AG09309 (cell line): ENCODE measurements around the gene USP10.

ENCODE experiments used
- DNase-seq: peaks from one replicate; pipeline ENCODE4 v3.0.0-alpha.2; 2010; ENCODE audit warnings: low read depth
- H3K4me3 ChIP-seq: 2 replicates; pipeline ENCODE4 v1.5.1; 2011; ENCODE audit warnings: mild to moderate bottlenecking, low read depth, low read length, moderate library complexity; ENCODE audit not compliant: control insufficient read depth
- TF ChIP-seq, protein P1 (sequence below): IDR thresholded peaks from 2 replicates; pipeline ENCODE4 v1.5.1; 2011; ENCODE audit warnings: mild to moderate bottlenecking, low read depth, low read length, inconsistent platforms; ENCODE audit not compliant: insufficient read depth, control insufficient read depth; ENCODE audit errors: missing control alignments

Gene USP10

DNA sequence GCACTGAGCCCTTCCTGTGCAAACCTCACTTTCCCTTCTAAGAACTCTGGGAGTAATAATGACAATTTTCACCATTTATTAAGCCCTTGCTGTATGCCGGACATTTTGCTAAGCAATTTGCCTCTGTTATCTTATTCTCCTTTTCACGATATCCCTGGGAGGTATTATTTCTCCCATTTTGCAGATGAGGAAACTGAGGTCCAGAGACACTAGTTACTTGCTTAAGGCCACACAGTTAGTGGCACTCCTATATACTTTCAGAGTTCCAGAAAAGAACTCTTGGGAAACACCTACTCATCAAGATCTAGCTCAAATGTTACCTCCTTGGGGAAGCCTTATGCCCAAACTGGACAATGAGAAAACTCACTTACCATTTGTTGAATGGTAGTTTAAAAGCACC, 4.8 kb upstream of the USP10 start:
- TF ChIP-seq, protein P1, sequence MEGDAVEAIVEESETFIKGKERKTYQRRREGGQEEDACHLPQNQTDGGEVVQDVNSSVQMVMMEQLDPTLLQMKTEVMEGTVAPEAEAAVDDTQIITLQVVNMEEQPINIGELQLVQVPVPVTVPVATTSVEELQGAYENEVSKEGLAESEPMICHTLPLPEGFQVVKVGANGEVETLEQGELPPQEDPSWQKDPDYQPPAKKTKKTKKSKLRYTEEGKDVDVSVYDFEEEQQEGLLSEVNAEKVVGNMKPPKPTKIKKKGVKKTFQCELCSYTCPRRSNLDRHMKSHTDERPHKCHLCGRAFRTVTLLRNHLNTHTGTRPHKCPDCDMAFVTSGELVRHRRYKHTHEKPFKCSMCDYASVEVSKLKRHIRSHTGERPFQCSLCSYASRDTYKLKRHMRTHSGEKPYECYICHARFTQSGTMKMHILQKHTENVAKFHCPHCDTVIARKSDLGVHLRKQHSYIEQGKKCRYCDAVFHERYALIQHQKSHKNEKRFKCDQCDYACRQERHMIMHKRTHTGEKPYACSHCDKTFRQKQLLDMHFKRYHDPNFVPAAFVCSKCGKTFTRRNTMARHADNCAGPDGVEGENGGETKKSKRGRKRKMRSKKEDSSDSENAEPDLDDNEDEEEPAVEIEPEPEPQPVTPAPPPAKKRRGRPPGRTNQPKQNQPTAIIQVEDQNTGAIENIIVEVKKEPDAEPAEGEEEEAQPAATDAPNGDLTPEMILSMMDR: no peak
- DNase-seq: no peak
- H3K4me3 ChIP-seq: no peak overlapping the region

DNA sequence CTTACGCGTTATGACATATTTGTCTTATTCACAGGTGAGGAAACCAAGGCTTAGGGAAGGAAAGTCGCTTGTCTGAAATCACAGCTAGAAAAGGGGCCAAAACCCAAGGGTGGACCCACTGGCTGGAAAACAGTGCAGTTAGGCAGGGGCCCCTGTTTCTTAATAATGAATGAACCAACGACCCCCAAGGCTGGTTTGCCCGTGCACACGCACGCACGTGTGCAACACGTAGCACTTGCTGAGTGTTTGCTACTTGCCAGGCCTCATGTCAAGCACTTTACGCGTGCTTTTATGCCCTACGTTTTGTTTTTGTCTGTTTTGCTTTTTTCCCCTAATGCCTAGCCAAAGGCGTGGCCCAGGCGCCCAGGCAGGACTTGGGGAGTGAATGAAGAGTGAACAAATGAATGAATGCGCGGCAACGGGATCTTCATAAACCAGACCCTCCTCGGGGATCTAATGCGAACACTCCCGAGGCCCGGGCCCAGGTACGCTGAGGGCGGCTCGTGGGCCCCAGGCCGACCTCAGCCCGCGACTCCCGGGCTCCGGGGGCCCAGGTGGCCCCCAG, 571 bp upstream of the USP10 start:
- no peak for DNase-seq
- peak overlapping the region; percentile 76 for H3K4me3 ChIP-seq
- TF ChIP-seq, protein P1: no peak

DNA sequence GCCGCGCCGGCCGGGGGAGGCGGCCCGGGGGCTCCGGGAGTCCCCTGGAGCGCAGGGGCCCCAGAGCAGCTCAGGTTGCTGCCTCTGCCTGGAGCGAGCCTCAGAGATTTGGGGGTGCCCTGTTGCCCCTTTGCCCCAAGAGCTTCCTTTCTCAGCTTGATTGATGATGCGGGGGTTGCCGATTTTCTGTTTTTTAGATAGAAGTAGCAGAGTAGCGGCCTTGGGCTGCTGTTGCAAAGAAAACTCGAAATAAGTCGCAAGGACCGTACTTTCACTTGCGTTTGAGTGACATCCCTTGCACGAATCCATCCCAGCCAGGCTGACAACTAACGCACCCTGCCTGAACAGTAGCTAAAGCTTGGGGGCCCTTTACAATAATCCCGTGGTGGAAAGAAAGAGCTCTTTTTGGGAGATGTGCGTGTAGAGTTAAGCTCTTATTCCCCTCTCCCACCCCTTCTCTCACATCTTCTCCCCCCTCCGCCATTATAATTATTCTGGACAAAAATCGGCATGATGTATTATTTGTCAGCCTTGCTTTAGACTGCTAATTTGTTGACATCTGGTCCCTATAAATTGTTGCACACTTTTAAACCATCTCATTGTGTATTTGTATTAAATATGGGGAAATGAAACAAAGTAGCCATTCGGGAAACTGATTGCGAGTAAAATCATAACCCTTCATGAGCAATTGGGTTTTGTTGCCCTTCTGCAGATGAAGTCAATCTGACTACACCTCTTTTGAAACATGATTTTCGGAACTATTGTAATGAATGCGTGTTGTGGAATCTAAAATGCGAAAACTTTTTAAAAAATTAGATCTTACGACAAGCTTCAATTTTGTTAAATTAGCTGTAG, 873 bp downstream of the USP10 start:
- peak overlapping the region; percentile 76 for H3K4me3 ChIP-seq
- no peak for DNase-seq
- TF ChIP-seq, protein P1: no peak

DNA sequence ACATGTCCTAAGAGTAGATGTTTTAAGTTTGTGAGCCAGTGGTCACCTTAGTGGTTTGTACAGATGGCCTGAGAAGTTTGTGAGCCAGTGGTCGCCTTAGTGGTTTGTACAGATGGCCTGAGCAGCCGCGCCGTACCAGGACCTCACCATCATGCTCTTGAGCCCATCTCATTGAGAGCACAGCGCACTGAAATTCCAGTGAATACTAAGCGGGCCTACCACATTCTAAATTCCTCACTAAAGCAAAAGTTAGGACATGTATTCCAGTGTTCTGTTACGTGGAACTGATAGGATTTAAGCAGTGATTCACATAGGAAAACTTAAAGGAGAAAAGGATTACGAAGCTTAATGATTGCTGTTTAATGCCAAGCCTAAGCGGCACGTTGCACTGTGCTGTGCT, 3.9 kb downstream of the USP10 start:
- no peak for DNase-seq
- TF ChIP-seq, protein P1: no peak
- H3K4me3 ChIP-seq: no peak overlapping the region

DNA sequence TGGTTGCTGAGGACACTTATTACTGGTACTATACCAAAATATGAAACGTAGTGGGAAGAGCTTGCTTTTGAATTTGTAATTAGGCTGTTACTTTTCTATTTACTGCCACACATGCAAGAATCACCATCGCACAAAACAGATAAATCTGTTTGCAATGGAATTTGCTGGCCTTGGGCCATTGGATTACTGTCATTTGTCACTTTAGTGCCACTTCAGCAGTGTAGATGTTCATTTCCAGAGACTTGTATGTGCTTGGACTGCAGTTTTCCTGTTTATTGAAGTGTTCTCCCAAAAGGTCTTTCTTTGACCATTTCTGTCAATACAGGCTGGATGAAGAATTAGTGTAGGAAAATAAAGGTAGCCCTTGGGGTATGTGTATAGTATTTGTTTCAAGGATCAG, 4.5 kb downstream of the USP10 start:
- DNase-seq: no peak
- H3K4me3 ChIP-seq: no peak overlapping the region
- TF ChIP-seq, protein P1: no peak

DNA sequence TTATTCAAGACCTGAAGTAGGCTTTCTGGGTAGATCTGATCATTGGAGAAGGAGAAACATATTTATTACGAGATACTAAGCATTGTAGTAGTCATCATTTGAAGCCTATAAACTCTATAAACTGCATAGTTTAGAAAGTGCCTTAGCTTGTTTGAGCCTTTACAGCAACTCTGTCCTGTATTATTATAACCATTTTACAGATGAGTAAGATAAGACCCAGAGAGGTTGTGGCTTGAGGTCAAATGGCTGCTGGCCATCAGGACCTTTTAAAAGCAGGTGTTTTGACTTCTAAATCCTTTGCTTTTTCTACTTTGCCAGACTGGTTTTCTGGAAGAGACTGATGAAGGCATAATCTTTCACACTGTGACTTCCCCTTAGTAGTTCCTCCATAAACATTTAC, 7.1 kb downstream of the USP10 start:
- DNase-seq: no peak
- TF ChIP-seq, protein P1: no peak
- H3K4me3 ChIP-seq: no peak overlapping the region
